Measurements from ENCODE around the gene GIPC1.

- TF ChIP-seq CHD2 (IDR thresholded peaks at IDR 0.05; ENCODE audit: low read depth, low read length) (no peak), ARID1B (IDR thresholded peaks at IDR 0.05) (no peak), POLR2A (conservative IDR thresholded peaks at IDR 0.05) (no peak), KLF13 (tag; IDR thresholded peaks at IDR 0.05; ENCODE audit: borderline replicate concordance, low read depth) (no peak), RBFOX2 (IDR thresholded peaks at IDR 0.05; ENCODE audit: low read depth, low read length) (no peak), GABPA (tag; conservative IDR thresholded peaks at IDR 0.05; ENCODE audit: low read depth) (no peak; the same call in 1 of the 2 replicates), L3MBTL2 (IDR thresholded peaks at IDR 0.05) (no peak), MYNN (IDR thresholded peaks at IDR 0.05) (no peak), MYNN (CRISPR knock-in tag; IDR thresholded peaks at IDR 0.05) (no peak), NCOA4 (IDR thresholded peaks at IDR 0.05; ENCODE audit: partially characterized antibody) (no peak)
- TF ChIP-seq, protein P1, sequence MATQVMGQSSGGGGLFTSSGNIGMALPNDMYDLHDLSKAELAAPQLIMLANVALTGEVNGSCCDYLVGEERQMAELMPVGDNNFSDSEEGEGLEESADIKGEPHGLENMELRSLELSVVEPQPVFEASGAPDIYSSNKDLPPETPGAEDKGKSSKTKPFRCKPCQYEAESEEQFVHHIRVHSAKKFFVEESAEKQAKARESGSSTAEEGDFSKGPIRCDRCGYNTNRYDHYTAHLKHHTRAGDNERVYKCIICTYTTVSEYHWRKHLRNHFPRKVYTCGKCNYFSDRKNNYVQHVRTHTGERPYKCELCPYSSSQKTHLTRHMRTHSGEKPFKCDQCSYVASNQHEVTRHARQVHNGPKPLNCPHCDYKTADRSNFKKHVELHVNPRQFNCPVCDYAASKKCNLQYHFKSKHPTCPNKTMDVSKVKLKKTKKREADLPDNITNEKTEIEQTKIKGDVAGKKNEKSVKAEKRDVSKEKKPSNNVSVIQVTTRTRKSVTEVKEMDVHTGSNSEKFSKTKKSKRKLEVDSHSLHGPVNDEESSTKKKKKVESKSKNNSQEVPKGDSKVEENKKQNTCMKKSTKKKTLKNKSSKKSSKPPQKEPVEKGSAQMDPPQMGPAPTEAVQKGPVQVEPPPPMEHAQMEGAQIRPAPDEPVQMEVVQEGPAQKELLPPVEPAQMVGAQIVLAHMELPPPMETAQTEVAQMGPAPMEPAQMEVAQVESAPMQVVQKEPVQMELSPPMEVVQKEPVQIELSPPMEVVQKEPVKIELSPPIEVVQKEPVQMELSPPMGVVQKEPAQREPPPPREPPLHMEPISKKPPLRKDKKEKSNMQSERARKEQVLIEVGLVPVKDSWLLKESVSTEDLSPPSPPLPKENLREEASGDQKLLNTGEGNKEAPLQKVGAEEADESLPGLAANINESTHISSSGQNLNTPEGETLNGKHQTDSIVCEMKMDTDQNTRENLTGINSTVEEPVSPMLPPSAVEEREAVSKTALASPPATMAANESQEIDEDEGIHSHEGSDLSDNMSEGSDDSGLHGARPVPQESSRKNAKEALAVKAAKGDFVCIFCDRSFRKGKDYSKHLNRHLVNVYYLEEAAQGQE (IDR thresholded peaks at IDR 0.05; ENCODE audit: borderline replicate concordance), result no peak
- TF ChIP-seq, protein P1 (CRISPR knock-in tag; IDR thresholded peaks at IDR 0.05; ENCODE audit: low read depth), result no peak
- TF ChIP-seq, protein P2, sequence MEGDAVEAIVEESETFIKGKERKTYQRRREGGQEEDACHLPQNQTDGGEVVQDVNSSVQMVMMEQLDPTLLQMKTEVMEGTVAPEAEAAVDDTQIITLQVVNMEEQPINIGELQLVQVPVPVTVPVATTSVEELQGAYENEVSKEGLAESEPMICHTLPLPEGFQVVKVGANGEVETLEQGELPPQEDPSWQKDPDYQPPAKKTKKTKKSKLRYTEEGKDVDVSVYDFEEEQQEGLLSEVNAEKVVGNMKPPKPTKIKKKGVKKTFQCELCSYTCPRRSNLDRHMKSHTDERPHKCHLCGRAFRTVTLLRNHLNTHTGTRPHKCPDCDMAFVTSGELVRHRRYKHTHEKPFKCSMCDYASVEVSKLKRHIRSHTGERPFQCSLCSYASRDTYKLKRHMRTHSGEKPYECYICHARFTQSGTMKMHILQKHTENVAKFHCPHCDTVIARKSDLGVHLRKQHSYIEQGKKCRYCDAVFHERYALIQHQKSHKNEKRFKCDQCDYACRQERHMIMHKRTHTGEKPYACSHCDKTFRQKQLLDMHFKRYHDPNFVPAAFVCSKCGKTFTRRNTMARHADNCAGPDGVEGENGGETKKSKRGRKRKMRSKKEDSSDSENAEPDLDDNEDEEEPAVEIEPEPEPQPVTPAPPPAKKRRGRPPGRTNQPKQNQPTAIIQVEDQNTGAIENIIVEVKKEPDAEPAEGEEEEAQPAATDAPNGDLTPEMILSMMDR (IDR thresholded peaks at IDR 0.05 in 2 of 3, conservative IDR thresholded peaks at IDR 0.05 in 1 of 3; ENCODE audit: insufficient read depth in 2 of 3, low read depth in 1 of 3, low read length in 3 of 3), result no peak
- TF ChIP-seq, protein P3, sequence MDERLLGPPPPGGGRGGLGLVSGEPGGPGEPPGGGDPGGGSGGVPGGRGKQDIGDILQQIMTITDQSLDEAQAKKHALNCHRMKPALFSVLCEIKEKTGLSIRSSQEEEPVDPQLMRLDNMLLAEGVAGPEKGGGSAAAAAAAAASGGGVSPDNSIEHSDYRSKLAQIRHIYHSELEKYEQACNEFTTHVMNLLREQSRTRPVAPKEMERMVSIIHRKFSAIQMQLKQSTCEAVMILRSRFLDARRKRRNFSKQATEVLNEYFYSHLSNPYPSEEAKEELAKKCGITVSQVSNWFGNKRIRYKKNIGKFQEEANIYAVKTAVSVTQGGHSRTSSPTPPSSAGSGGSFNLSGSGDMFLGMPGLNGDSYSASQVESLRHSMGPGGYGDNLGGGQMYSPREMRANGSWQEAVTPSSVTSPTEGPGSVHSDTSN (CRISPR knock-in tag; IDR thresholded peaks at IDR 0.05; ENCODE audit: low read depth), result no peak
- TF ChIP-seq, protein P3 (tag; conservative IDR thresholded peaks at IDR 0.05; ENCODE audit: low read depth), result no peak
- TF ChIP-seq, protein P4, sequence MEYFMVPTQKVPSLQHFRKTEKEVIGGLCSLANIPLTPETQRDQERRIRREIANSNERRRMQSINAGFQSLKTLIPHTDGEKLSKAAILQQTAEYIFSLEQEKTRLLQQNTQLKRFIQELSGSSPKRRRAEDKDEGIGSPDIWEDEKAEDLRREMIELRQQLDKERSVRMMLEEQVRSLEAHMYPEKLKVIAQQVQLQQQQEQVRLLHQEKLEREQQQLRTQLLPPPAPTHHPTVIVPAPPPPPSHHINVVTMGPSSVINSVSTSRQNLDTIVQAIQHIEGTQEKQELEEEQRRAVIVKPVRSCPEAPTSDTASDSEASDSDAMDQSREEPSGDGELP (CRISPR knock-in tag; IDR thresholded peaks at IDR 0.05; ENCODE audit: borderline replicate concordance), result no peak
Measured at GRCh38 chr19:14435320-14436050, 60.4 kb downstream of the GIPC1 start.

Data from K562 (cell line).